HG03432 (cell line): ENCODE measurements around the gene GDPGP1.
"Not testable (repeated sequence)": the region's sequence is repeated elsewhere in the genome, so short reads cannot be mapped to it uniquely, and the experiment has no call there.

Experiments used
- ATAC-seq: cut with Tn5 transposase; IDR thresholded peaks from one replicate; pipeline ENCODE4 v1.9.1; 2021; ENCODE audit warnings: mild to moderate bottlenecking, moderate library complexity; ENCODE audit not compliant: unreplicated experiment

Gene GDPGP1

DNA sequence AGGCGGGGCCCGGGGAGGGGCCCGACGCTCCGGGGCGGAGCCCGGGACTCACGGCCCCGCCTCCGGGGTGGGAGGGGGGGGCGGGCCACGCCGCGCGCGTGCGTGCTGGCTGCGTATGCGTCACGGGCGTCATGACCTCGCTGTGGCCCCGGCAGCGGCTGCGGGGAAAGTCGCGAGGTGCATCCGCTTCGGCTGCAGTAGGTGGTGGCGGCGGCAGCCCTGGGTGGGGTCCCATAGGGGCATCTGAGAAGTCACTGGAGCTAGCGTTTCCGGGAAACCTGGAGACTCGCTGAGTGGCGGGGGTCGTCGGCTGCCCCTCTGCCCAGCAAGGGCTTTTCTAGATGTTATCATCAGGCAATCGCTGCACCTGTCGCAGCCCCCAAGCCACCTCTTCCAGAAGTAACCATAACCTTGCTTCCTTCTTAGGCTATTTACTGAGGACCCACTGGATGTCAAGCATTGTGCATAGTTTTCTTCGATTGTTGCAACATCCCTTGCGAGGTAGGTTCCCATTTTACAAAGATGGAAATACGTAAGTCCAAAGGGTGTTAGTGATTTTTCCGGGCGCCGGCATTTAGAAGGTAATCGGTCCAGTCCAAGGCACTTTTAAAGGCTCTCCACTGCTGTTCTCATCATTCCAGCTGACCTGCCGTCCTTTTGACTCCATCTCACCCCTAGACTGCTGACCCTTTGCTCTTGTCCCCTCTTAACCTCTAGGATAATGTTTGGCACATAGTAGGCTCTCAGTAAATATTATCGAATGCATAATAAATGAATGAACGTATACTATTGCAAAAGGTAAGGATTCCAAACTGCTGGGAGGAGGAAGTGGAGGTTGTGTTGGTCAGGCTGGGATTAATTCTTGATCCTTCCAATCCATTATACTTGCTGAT is at the start of gene GDPGP1:
Gene GDPGP1, plus strand, starts transcription at position 114 of the 893 bp plus-strand sequence. CDS start 6,700 bp downstream, outside the sequence.
- ATAC-seq: peak; percentile 69

DNA sequence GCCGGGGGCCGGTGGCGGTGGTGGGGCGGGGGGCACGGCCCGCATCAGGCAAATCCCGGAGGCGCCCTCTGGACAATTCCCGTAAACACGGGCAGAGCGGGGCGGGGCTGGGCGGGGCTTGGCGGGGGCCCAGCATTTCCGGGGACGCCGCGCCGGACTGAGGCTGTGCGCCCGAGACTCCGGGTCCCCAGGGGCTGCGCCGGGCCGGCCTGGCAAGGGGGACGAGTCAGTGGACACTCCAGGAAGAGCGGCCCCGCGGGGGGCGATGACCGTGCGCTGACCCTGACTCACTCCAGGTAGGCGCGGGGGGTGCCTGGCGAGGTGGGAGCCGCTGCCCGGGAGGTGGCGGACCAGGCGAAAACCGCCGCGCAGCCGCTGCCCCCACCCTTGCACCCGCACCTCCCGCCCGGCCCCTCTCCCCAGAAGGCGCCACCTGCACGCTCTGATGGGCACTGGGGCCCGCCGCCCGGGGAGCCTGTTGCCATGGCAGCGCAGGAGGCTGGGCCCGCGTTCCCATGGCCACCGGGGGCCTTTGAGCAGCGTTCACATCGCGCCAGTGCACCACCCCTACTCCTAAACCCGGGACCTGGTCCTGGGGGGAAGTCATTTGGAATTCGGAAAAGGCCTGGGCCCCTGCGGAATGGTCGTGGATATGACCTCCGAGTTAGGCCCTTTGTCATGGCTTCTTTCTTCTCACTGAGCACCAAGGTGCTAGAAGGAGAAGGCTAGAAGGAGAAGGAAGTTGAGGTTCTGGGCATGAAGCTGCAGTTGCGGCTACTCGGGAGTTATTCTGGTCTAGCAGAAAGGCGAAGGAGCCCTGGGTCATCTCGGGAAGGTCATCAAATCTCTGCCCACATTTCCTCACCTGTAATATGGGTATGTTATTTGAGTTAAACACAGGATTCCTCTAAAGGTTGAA is 49.0 kb upstream of the GDPGP1 start:
- peak; percentile 76 for ATAC-seq

- no peak for ATAC-seq
Observed at GRCh38 chr15:90187257-90187868, 46.6 kb upstream of the GDPGP1 start.

DNA sequence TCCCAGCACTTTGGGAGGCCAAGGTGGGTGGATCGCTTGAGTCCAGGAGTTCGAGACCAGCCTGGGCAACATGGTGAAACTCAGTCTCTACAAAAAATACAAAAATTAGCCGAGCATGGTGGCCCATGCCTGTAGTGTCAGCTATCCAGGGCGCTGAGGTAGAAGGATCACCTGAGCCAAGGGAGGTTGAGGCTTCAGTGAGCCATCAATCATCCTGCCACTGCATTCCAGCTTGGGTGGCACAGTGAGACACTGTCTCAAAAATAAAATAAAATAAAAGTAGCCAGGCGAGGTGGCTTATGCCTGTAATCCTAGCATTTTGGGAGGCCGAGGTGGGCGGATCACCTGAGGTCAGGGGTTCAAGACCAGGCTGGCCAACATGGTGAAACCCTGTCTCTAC is 45.9 kb upstream of the GDPGP1 start:
- ATAC-seq: not testable (repeated sequence)

- no peak for ATAC-seq
Observed at GRCh38 chr15:90188914-90189748, 44.9 kb upstream of the GDPGP1 start.

- no peak for ATAC-seq
Observed at GRCh38 chr15:90189781-90190467, 44.1 kb upstream of the GDPGP1 start.

DNA sequence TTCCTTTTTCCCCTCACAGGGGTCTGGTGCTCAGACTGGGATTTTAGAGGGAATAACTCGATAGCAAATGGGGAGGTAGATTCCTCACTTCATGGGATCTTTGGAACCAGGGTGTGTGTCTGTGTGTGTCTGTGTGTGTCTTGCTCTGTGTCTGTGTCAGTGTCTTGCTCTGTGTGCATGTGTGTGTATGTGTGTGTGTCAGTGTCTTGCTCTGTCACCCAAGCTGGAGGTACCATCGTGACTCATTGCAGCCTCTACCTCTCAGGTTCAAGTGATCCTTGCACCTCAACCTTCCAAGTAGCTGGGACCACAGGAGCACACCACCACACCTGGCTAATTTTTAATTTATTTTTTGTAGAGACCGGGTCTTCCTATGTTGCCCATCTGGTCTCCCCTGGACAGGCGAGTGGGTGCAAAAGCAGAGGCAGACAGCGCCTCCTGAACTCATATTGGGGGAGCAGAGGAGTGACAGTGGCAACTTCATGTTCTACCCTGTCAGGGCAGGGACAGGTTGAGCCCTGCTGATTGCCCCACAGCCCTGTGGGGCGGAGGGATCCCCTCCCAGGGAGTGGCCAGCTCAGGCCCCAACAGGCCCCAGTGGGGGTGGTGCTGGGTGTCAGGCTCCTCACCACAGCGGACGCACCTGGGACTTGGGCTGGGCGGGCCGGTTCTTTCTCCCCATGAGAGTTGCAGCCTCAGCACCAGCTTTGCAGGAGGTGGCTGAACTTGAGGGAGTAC is 43.2 kb upstream of the GDPGP1 start:
- ATAC-seq: peak; percentile 56

DNA sequence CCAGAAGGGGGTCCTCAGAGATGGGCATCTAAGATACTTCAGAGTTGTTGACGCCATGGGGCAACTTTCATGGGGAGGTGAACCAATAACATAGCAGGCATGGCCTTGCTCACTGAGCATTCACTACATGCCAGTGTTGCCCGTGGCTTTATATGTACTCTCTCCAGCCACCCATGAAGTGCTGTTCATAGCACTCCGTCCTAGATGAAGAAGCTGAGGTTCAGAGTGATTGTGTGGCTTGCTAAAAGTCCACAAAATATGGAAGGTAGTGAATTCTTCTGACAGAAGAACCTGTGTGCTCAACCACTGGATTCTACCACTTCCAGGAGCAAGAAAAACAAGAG is 42.7 kb upstream of the GDPGP1 start:
- ATAC-seq: peak; percentile 26

DNA sequence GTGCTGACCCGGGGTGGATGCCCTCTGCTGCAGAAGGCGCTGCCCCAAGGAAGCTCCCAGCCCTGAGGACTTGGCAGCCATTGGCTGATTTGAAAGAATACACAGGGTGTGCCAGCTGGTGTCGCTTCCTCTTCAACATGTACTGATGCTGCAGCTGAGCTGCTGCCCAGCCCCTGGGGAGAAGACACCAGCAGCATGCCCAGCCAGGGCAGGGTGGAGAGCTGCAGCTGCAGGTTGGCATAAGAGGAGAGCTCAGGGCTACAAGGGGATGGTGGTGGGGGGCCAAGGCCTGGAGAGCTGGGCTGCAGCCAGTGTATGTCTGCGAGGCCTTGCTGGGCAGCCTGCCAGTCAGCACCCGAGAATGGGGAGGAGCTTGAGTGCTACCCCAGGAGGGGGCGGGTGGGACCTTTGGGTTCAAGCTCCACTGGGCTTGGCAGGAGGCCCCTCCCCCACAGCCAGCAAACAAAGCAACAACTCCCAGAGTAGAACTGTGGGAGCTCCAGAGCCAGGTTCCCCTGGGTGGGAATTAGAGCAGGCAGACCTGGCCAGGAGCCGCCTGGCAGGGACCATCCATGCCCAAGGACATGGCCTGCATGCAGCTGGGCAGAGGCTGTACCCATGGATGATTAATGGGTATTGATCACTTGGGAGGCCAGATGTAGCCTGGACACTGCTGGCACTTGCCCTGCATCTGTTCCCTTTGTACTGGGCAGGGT is 42.1 kb upstream of the GDPGP1 start:
- ATAC-seq: peak; percentile 72

GRCh38 chr15:90192961-90193786 is 40.8 kb upstream of the GDPGP1 start:
- no peak for ATAC-seq

- no peak for ATAC-seq
Observed at GRCh38 chr15:90194655-90195054, 39.4 kb upstream of the GDPGP1 start.

GRCh38 chr15:90200534-90201129 is 33.4 kb upstream of the GDPGP1 start:
- ATAC-seq: no peak

GRCh38 chr15:90201130-90201943 is 32.7 kb upstream of the GDPGP1 start, which contains the start of gene SEMA4B:
TSS of gene SEMA4B (plus strand) at chr15:90201330. CDS start at chr15:90201579, 249 bp downstream.
- ATAC-seq: peak; percentile 85

DNA sequence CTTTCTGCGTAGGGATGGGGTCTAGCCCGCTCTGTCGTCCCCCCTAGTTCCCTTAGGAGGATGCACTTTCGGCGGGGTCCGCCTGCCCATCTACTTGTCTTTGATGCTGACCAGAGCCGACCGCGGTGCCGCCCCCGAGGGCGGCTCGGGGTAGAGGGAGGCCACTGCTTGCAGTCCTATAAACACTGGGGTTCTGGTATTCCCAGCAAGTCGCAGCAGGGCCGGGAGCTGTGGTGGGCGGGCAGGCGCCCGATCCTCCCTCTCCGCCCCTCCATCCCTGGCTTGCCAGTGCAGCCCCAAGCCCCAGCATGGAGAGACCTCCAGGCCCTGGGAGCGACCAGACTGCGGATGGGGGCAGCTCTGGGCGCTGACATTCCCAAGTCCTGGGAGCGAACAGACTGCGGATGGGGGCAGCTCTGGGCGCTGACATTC is 32.0 kb upstream of the GDPGP1 start:
- ATAC-seq: no peak

- ATAC-seq: no peak
Observed at GRCh38 chr15:90202929-90203328, 31.1 kb upstream of the GDPGP1 start.

DNA sequence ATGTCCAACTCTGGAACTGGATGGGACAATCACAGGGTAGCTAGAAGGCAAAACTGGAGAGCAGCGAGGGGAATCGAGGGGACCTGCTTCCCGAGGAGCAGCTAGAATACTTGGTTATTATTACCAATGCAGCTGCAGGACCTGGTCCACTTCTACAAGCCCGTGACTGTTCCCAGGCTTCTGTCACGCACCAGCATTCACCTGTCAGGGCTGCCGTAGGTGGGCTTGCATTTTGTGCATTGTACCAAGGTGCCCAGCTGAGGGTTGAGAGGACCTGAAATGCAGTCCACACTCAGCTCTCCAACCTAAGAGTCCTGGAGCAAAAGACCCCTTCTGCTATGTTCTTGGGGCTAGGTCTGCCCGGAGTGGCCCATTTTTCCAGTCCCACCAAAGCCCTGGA is 30.5 kb upstream of the GDPGP1 start:
- no peak for ATAC-seq
